ENCODE measurements around the gene OR7D4. TPM values are rescaled to one million over a fixed set of nuclear protein-coding genes. Genes with fewer than 3 reads are reported as not detected.

The OR7D4 gene
- total RNA-seq, 1 donor: not detected

- no peak for DNase-seq (ENCODE audit: low read depth)
- no peak overlapping the region for H3K4me3 ChIP-seq (ENCODE audit: low read depth, low read length)
- no peak for TF ChIP-seq CTCF (IDR thresholded peaks at IDR 0.05; ENCODE audit: insufficient read depth, low read length)
These were observed 36.4 kb downstream of the OR7D4 start for GRCh38 chr19:9183000-9183399.

- TF ChIP-seq CTCF (IDR thresholded peaks at IDR 0.05; ENCODE audit: insufficient read depth, low read length): no peak
- DNase-seq (ENCODE audit: low read depth): no peak
- H3K4me3 ChIP-seq (ENCODE audit: low read depth, low read length): no peak within 1 kb of the TSS
These were observed 40.5 kb downstream of the OR7D4 start, which contains the start of gene OR7D2 for GRCh38 chr19:9178901-9179300. Gene OR7D2 (plus strand): TSS chr19:9178979. CDS start chr19:9185782, 6,803 bp downstream.

GRCh38 chr19:9175326-9175725 is 44.1 kb downstream of the OR7D4 start:
- DNase-seq (ENCODE audit: low read depth): no peak
- no peak for TF ChIP-seq CTCF (IDR thresholded peaks at IDR 0.05; ENCODE audit: insufficient read depth, low read length)
- no peak overlapping the region for H3K4me3 ChIP-seq (ENCODE audit: low read depth, low read length)

GRCh38 chr19:9171393-9171991 is 47.9 kb downstream of the OR7D4 start:
- DNase-seq (ENCODE audit: low read depth): peak; percentile 1
- TF ChIP-seq CTCF (IDR thresholded peaks at IDR 0.05; ENCODE audit: insufficient read depth, low read length): no peak
- H3K4me3 ChIP-seq (ENCODE audit: low read depth, low read length): no peak overlapping the region

- no peak for TF ChIP-seq CTCF (IDR thresholded peaks at IDR 0.05; ENCODE audit: insufficient read depth, low read length)
- H3K4me3 ChIP-seq (ENCODE audit: low read depth, low read length): no peak overlapping the region
- no peak for DNase-seq (ENCODE audit: low read depth)
These were observed 52.5 kb downstream of the OR7D4 start for GRCh38 chr19:9166846-9167245.

GRCh38 chr19:9165261-9165660 is 54.1 kb downstream of the OR7D4 start:
- no peak overlapping the region for H3K4me3 ChIP-seq (ENCODE audit: low read depth, low read length)
- no peak for DNase-seq (ENCODE audit: low read depth)
- TF ChIP-seq CTCF (IDR thresholded peaks at IDR 0.05; ENCODE audit: insufficient read depth, low read length): no peak

GRCh38 chr19:9161427-9161826 is 58.0 kb downstream of the OR7D4 start:
- no peak for TF ChIP-seq CTCF (IDR thresholded peaks at IDR 0.05; ENCODE audit: insufficient read depth, low read length)
- no peak for DNase-seq (ENCODE audit: low read depth)
- H3K4me3 ChIP-seq (ENCODE audit: low read depth, low read length): no peak overlapping the region

All from fibroblast of the aortic adventitia (primary cell).